GM19395 (cell line): ENCODE results near the gene KNOP1.
A peak's percentile ranks its signal among the peaks of the same experiment; 100 is the strongest.

Experiments
- ATAC-seq: cut with Tn5 transposase; IDR thresholded peaks from one replicate; pipeline ENCODE4 v1.9.1; 2021; ENCODE audit warnings: mild to moderate bottlenecking, moderate library complexity; ENCODE audit not compliant: unreplicated experiment

The KNOP1 gene

DNA sequence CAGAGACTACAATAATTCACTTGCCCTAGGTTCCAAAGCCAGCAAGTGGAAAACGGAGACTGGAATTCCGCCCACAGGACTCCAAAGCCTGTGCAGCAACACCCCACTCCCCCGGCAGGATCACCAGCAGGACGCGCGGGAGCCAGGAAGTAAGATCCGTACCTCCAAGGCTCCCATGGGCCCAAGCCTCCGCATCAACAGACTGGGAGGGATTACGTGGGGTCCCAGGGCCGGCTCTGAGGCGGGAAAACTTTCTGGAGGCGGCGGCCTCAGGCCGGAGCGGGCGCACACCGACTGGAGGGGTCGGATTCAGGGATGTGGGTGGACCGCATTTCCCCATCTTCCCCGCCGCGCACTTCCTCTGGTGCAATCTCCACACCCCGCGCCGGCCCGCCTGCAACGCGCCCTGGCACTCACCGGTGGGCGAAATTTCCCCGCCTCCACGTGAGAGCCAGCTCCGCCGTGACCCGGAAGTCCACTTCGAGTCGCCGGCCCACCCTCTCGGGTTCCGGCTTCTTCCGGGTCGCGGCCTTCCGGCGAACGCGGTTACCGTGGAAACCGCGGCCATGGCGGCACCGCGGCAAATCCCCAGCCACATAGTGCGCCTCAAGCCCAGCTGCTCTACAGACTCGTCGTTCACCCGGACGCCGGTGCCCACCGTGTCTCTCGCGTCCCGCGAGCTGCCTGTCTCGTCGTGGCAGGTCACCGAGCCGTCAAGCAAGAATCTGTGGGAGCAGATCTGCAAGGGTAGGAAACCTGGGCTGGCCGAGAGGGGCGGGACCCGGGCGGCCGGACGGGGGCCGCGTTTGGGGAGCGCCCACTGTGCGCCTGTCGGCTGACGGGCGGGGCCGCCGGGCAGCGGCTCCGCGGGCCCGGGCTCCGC, at the start of gene KNOP1, which contains the start of gene IQCK:
KNOP1 (minus strand) TSS at position 487 of the 883 bp plus-strand sequence. CDS start 3,192 bp downstream, outside the sequence.
IQCK (plus strand) TSS at position 531 of the 883 bp plus-strand sequence; CDS start at position 567, 36 bp downstream.
- peak; percentile 92 for ATAC-seq

DNA sequence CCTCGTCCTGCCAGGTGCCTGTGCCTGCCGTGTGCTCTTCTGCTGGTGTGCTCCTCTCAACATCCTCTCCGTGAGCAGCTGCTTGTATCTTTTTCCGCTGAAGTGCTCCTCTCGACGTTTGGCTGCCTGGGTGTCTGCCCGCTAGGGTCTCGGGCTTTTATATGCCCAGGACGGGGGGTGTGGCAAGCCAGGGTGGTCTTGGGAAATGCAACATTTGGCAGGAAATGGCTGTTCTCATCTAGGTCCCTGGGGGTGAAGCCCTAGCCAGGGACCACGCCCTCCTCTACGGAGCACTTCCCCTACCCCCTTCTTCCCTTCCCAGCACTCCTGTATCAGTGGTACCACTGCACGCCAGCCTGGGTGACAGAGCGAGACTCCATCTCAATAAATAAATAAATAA, 49.5 kb upstream of the KNOP1 start:
- no peak for ATAC-seq

DNA sequence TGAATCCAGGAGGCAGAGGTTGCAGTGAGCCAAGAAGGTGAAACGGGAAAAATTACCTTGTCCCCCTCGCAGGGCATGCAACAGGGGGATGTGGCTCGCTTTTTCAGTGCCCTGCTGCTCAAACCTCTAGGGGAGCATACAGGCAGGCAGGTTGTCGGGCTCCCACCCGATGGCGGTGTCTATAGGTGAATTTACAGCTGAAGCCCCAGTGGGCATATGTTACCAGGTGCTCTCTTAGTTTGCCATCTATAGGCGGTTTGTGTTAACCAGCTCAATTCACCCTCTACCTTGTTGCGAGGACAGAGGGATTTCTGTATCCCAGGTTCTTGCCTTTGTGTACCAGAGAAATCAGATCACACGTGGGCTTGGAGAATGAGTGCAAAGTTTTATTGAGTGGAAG, 49.0 kb upstream of the KNOP1 start:
- ATAC-seq: no peak

- no peak for ATAC-seq
Measured at GRCh38 chr16:19766554-19766884, 48.5 kb upstream of the KNOP1 start.

DNA sequence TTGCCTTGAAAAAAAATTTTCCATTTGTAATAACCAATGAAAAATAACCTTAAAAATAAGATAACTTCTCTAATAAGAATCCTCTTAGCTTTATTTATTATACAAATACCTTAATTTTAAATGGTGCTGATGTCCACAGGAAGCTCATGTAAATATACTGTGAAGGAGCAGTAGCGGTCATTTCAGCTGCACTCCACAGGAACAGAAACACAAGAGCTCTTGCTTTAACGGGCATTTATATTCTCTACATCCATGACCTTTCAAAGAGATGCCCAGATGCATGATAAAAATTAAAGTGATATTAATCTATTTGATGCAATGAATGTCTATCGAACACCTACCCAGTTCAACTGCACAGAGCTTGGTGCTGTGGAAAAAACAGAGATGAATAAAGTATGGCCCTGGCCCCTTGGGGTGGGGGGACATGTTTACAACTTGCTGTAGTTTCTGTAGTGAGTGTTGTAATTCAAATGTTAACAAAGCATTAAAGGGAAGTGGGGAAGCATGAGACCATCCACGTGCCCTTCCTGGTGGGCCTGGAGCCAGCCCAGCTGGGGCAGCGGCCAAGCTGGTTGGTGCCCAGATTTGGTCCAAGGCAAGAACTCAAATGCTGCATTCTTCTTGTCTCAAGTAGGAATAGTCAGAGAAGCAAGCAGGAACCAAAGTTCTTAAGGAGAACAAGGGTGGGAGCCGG, 48.0 kb upstream of the KNOP1 start:
- ATAC-seq: no peak

DNA sequence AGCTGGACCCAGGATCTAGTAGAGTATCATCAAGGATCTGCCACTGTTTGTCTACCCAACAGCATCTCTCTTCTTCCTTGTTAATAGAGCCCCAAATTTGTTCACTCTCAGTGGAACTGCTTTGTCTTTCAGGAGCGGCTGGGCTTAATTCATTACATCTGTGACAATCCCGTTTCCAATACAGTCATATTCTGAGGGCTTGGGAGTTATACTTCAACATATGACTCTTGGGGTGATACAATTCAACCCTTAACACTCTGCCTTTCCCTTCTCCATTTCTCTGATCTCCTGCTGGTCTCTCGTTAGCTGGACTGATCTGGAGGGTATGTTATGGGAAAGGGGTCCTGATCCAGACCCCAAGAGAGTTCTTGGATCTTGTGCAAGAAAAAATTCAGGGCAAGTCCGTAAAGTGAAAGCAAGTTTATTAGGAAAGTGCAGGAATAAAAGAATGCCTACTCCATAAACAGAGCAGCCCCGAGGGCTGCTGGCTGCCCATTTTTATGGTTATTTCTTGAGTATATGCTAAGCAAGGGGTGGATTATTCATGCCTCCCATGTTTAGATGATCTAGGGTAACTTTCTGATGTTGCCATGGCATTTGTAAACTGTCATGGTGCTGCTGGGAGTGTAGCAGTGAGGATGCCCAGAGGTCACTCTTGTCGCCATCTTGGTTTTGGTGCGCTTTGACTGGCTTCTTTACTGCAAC, 42.5 kb upstream of the KNOP1 start:
- ATAC-seq: no peak

DNA sequence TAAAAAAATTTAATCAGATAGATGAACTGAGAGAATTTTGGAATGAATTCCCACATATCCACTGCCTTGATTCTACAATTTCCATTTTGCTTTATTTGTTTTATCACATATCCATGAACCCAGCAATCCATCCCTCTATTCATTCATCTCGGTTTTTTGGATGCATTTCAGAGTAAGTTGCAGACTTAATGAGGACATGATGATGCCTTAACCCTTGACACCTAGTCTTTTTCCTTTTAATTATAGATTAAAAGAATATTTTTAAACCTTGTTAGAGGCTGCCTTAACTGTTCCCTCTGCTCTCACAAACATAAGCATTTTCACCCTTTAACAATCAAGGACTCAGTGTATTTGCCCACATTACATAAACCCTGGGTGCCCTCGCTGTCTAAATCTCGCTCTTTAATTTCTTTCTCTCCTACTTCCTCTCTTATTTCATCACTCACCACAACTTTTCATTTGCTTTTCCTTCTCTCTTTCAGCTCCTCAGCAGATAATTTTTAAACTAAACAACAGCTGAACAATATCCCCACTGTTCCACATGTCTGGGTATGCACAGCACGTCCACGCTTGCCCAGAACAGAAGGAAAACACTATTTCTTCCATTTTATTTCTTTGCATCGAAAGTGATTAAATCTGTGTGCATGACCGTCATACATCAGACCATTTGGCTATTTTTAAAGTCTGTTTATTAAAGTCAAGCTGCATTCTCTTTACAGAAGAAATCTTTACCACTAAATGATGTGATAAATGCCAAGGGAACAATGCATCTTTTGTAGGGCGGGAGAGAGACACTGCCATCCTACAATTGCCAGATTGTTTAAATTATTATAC, 40.0 kb upstream of the KNOP1 start:
- no peak for ATAC-seq

DNA sequence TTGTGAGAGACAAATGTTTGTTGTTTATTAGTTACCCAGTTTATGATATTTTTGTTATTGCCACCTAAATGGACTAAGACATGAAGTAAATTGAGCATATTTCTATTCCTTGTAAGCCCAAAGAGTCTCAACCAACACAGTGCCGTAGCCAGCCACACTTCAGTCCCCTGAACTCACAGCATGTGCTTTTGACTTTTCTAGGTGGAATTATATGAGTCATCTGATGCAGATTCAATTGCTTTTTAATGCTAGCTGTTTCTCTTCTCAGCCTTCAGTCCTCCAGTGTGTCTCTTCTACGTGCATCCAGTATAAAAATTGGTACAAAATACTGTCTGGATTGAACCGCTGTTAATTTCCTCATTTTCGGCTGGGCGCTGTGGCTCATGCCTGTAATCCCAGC, 39.0 kb upstream of the KNOP1 start:
- ATAC-seq: no peak

GRCh38 chr16:19755268-19755667, 37.2 kb upstream of the KNOP1 start:
- no peak for ATAC-seq

DNA sequence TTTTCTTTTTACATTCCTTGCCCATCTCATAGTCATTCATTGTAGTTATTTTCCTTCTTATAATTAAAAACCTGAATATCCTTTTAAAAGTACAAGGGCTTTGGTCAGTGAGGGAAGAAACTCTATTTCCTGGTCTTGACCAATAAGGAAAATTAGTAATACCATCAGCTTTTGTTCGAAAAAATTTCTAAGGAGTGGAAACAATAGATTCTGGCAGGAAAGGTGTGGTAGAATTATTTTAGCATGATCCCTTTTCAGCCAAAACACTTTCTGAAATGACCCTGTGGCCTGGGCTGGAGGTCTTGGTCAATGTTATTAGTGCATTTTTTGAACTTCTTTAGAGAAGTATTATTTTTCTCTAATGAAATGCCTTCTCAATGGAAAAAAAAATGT, 36.6 kb upstream of the KNOP1 start:
- ATAC-seq: no peak

- ATAC-seq: no peak
Measured at GRCh38 chr16:19753815-19754643, 36.0 kb upstream of the KNOP1 start.

DNA sequence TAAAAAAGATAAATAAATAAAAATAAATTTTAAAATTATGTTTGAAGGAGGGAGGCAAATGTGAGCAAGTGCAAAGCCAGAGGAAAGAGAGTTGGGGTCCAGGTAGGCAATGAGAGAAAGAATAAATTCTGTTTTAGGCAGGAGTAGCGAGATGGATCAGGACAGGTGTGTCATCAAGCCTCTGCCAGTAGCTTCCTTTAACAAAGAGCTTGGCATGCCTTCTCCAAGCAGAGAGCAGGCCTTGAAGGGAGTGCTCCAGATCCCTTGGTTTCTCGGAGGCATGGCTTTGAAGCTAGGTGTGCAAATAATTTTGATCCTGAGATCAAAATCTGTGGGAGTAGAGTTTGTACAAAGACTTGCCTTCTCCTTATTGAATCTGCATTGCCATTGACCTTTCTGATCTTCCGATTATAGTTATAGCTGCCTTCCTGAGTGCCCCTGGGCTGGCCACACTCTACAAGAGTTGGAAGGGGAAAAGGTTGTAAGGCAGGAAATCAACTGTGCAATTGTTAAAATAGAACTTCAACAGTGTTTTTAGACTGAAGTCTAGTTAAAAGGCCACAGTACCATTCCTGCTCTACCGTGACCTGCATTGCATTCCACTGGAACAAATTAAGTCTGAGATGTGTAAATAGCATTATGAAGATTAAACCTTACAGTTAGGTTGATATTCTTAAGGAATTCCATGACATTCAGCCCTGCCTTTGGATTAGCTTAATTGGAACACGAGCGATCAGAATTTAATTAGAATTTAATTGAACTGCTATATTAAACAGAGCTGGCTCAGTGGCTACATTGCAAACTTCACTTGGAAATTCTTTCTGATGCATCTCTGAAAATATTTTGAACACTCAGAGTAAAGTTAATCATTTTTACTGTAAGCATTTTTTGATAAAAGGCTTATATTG, 33.7 kb upstream of the KNOP1 start:
- ATAC-seq: no peak

- ATAC-seq: no peak
Measured at GRCh38 chr16:19749571-19750080, 31.6 kb upstream of the KNOP1 start.

DNA sequence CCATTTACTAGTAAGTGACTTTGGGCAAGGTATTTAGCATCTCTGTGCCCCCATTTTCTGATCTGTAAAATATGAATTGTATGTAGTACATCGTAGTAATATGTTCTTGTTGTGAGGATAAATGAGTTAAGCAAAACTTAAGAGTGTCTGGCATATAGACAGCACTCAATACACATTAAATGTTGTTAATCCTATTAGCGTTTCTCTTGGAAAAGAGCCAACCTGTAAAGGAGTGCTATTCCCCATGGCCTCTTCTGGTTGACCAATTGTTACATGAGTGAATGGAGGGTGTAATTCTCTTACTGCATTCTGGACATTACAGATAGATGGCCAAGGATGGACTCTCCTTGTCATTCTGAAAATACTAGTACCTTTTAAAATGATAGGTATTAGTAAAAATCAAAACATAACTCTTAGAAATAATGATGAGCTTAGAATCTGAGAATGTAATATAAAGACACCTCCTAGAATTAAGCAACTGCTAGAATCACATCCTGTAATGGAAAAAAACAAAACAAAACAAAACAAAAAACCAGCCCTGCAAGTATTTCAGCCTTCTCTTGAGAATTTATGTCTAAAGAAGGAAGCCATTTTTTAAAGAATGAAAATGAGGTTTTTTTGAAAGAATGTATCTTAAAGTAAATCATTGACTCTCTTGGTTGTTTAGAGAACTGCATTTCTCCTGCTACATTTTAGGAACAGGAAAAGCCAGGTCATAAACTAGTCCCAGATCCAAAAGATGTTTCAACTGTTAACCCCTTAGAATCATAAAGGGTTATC, 30.6 kb upstream of the KNOP1 start:
- ATAC-seq: no peak

DNA sequence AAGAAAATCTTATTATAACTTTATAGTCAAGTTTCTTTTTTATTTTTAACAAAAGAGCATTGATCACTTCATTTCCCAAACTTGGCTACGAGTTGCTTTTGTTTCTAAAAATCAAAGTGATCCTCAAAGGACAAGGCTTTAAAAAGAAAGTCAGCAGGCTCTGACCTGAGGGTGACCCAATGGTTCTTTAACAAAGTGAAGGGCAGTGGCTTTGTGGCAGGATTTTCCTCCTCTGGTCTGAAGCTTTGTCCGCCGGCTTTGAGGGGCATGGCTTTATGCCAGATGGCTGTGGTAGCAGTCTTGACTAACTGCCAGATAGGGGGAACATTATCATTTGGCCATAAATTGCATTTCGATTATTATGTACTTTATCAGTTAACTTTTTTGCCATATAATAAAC, 28.5 kb upstream of the KNOP1 start:
- ATAC-seq: no peak

DNA sequence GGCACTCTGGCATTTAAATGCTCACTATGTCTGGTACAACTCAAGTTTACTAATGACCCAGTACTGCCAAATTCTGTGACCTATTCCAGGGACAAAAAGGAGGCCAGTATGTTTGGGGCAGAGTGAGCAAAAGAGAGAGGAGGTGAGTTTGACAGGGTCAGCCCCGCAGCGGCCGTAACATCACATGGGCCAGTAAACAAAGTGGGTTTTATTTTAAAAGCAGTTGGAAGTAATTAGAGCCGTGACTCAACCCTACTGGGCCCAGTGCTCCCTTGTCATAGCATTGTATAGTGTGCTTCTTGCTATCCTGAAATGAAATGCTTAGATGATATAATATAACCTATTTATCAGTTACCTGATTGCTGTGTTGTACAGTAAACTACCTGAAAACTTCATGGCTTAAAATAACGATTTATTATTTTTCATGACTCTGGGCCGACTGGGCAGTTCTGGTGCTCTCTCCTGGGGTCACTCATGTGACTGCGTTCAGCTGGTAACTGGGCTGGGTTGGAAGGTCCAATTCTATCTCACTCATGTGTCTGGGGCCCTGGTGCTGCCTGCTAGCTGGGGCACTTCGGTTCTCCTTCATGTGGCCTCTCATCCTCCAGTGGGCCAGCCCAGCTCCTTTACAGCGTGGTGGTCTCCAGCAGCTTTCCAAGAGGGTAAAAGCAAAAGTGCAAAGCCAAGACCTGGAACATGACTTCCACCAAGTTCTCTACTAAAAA, 27.4 kb upstream of the KNOP1 start:
- no peak for ATAC-seq

GRCh38 chr16:19744670-19745069, 26.6 kb upstream of the KNOP1 start:
- ATAC-seq: no peak
